A549 (cell line): Measurements from ENCODE around the gene NPLOC4.

Source experiments
- CBX8 ChIP-seq: fragments of 200-600 bp; sonication (generic); IDR thresholded peaks from 2 replicates; pipeline ENCODE4 v1.6.1; 2016
- CEBPB ChIP-seq, 2 experiments: fragments of >200 bp in 1 of 2; sonication (Bioruptor Twin) in 1 of 2; formaldehyde crosslinking in 1 of 2; IDR thresholded peaks; 2 replicates each; pipeline ENCODE4 v1.6.1; 2012 to 2016
- EP300 ChIP-seq, 2 experiments: fragments of >200 bp; sonication (Bioruptor Twin); formaldehyde crosslinking; IDR thresholded peaks; 2 replicates in 1 of 2; 3 replicates in 1 of 2; pipeline ENCODE4 v1.6.1; 2016 to 2017
- GATA3 ChIP-seq: IDR thresholded peaks from 2 replicates; pipeline ENCODE4 v1.6.1; 2012; ENCODE audit warnings: borderline replicate concordance
- HDAC2 ChIP-seq: fragments of 200-600 bp; sonication (generic); IDR thresholded peaks from 2 replicates; pipeline ENCODE4 v1.6.1; 2016
- HOXA7 ChIP-seq: fragments of 250-450 bp; sonication (Bioruptor Pico); IDR thresholded peaks from 2 replicates; pipeline ENCODE4 v1.5.0; 2020; ENCODE audit warnings: mild to moderate bottlenecking, moderate library complexity
- JUNB ChIP-seq: fragments of >200 bp; sonication (Bioruptor Twin); formaldehyde crosslinking; IDR thresholded peaks from 2 replicates; pipeline ENCODE4 v1.6.1; 2016
- PHF8 ChIP-seq: fragments of 200-600 bp; sonication (generic); IDR thresholded peaks from 2 replicates; pipeline ENCODE4 v1.6.1; 2016; ENCODE audit warnings: low read depth, mild to moderate bottlenecking, antibody characterized with exemption, moderate library complexity, borderline replicate concordance
- POLR2A ChIP-seq: IDR thresholded peaks from 2 replicates; pipeline ENCODE4 v1.6.1; 2012; ENCODE audit warnings: mild to moderate bottlenecking, low read length
- POLR2AphosphoS2 ChIP-seq: conservative IDR thresholded peaks from 2 replicates; pipeline ENCODE4 v1.6.1; 2012; ENCODE audit warnings: low read length, improper control_type of control experiment, inconsistent platforms
- SREBF2 ChIP-seq: fragments of 450-650 bp; IDR thresholded peaks from 2 replicates; pipeline ENCODE4 v1.6.1; 2014; ENCODE audit warnings: mild to moderate bottlenecking, moderate library complexity
- TF ChIP-seq, protein P1 (sequence below): fragments of >200 bp; sonication (Bioruptor Twin); formaldehyde crosslinking; IDR thresholded peaks from 3 replicates; pipeline ENCODE4 v1.5.1; 2016

GRCh38 chr17:81603846-81604610 lies 32.9 kb downstream of the NPLOC4 start:
- no peak for TF ChIP-seq GATA3
- TF ChIP-seq, protein P1, sequence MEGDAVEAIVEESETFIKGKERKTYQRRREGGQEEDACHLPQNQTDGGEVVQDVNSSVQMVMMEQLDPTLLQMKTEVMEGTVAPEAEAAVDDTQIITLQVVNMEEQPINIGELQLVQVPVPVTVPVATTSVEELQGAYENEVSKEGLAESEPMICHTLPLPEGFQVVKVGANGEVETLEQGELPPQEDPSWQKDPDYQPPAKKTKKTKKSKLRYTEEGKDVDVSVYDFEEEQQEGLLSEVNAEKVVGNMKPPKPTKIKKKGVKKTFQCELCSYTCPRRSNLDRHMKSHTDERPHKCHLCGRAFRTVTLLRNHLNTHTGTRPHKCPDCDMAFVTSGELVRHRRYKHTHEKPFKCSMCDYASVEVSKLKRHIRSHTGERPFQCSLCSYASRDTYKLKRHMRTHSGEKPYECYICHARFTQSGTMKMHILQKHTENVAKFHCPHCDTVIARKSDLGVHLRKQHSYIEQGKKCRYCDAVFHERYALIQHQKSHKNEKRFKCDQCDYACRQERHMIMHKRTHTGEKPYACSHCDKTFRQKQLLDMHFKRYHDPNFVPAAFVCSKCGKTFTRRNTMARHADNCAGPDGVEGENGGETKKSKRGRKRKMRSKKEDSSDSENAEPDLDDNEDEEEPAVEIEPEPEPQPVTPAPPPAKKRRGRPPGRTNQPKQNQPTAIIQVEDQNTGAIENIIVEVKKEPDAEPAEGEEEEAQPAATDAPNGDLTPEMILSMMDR, result no peak
- TF ChIP-seq POLR2AphosphoS2, result no peak
- no peak for TF ChIP-seq EP300 (IDR thresholded peaks at IDR 0.05)
- no peak for TF ChIP-seq CEBPB (IDR thresholded peaks at IDR 0.05)
- TF ChIP-seq SREBF2, result no peak
- TF ChIP-seq JUNB, result no peak
- TF ChIP-seq POLR2A, result no peak
- no peak for TF ChIP-seq CBX8
- no peak for TF ChIP-seq PHF8
- TF ChIP-seq HDAC2, result no peak
- TF ChIP-seq HOXA7 (CRISPR knock-in tag), result no peak
